Endodermal cell (in vitro differentiated cells): Measurements from ENCODE around the gene MYRF. TPM values are rescaled to one million over a fixed set of nuclear protein-coding genes. Genes with fewer than 3 reads are reported as not detected.

Experiments used
- DNase-seq: peaks from one replicate; pipeline ENCODE4 v3.0.0-alpha.2; 2017
- H3K27ac ChIP-seq: 2 replicates; pipeline ENCODE4 v1.5.1; 2013; ENCODE audit warnings: mild to moderate bottlenecking, low read depth, low read length, moderate library complexity
- H3K27me3 ChIP-seq: 2 replicates; pipeline ENCODE4 v1.6.1; 2013; ENCODE audit warnings: mild to moderate bottlenecking, low read length, moderate library complexity; ENCODE audit not compliant: insufficient read depth, control insufficient read depth, poor library complexity, severe bottlenecking
- H3K36me3 ChIP-seq: 2 replicates; pipeline ENCODE4 v1.7.0; 2013; ENCODE audit warnings: mild to moderate bottlenecking, low read length, moderate library complexity; ENCODE audit not compliant: control insufficient read depth, insufficient read depth
- H3K4me1 ChIP-seq: one replicate; pipeline ENCODE4 v1.7.0; 2013; ENCODE audit warnings: low read length; ENCODE audit not compliant: control insufficient read depth, insufficient read depth
- H3K4me3 ChIP-seq: 2 replicates; pipeline ENCODE4 v1.5.1; 2013; ENCODE audit warnings: mild to moderate bottlenecking, low read length, moderate library complexity
- H3K9ac ChIP-seq: 2 replicates; pipeline ENCODE4 v1.6.1; 2013; ENCODE audit warnings: mild to moderate bottlenecking, low read length, moderate library complexity; ENCODE audit not compliant: poor library complexity, severe bottlenecking; ENCODE audit errors: extremely low read depth
- H3K9me3 ChIP-seq: 2 replicates; pipeline ENCODE4 v1.6.1; 2013; ENCODE audit warnings: mild to moderate bottlenecking, low read length, moderate library complexity; ENCODE audit not compliant: control insufficient read depth
- H3K27ac Mint-ChIP-seq: 2 replicates; pipeline ENCODE4 v1.8.0; 2020; ENCODE audit warnings: mixed read lengths
- H3K27me3 Mint-ChIP-seq: 2 replicates; pipeline ENCODE4 v1.8.0; 2021; ENCODE audit warnings: mild to moderate bottlenecking, mixed read lengths; ENCODE audit not compliant: insufficient read depth
- H3K36me3 Mint-ChIP-seq: 2 replicates; pipeline ENCODE4 v1.8.0; 2020; ENCODE audit warnings: low read depth, mixed read lengths
- H3K4me1 Mint-ChIP-seq: 2 replicates; pipeline ENCODE4 v1.8.0; 2020; ENCODE audit warnings: mixed read lengths
- H3K4me3 Mint-ChIP-seq: 2 replicates; pipeline ENCODE4 v1.8.0; 2020; ENCODE audit warnings: mild to moderate bottlenecking, moderate library complexity, mixed read lengths
- H3K9me3 Mint-ChIP-seq: 2 replicates; pipeline ENCODE4 v1.8.0; 2020; ENCODE audit warnings: mild to moderate bottlenecking, mixed read lengths
- WGBS, 2 experiments: methylation state at CpG; one replicate each; pipeline versions ENCODE4 v1.1.5 to v1.1.7; 2013; ENCODE audit warnings: missing lambda C conversion rate in 2 of 2, mixed read lengths in 1 of 2; ENCODE audit not compliant: insufficient coverage in 1 of 2, insufficient read length in 1 of 2; 5-methylcytosine and 5-hydroxymethylcytosine counted together
- total RNA-seq, 2 donors: library from RNA; stranded (reverse); fragmentation: NEBNext Ultra II Directional in 1 of 2; extraction: Animal tissue kit (Norgen Biotek cat#: 25700) in 1 of 2; gene quantifications; 2 replicates in 1 of 2; 3 replicates in 1 of 2; pipeline ENCODE4 v1.2.1, GENCODE V29; 2021
- TF ChIP-seq, protein P1 (sequence below): fragments of 200-600 bp; sonication (generic); conservative IDR thresholded peaks from 2 replicates; pipeline ENCODE4 v1.5.0; 2021; ENCODE audit warnings: antibody characterized with exemption, mild to moderate bottlenecking

Gene MYRF
- total RNA-seq, 2 donors from 2014 or later, result 30.3 to 61.7 TPM

DNA sequence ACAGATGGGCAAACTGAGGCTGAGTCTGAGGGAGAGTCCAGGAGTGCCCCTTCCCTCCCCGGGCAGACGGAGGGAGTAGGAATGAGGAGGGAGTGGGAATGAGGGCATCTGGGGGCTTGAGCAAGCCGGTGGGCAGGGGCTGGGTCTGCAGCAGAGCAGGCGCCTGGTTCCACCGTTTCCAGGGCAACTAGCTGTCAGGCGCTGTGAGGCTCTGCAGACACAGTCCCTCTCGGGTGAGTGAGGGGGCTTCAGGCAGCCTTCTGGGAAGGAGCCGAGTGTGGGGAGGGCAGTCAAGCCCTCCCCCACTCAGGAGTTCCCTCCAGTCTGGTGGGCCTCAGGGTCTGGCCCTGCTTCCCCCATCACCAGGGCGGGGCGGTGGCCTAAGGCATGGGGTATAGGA is 20.9 kb downstream of the MYRF start:
- Mint-ChIP-seq H3K27me3 (no peaks in the 10 kb centered on the region), H3K9me3 (no peaks in the 10 kb centered on the region), H3K4me3 (no peak overlapping the region), H3K36me3 (peaks cover 13% of the 10 kb centered on the region), H3K4me1 (peaks cover 2% of the 10 kb centered on the region), H3K27ac (no peak overlapping the region)
- no peak for DNase-seq
- Histone ChIP-seq H3K4me3 (no peak overlapping the region), H3K9me3 (no peaks in the 10 kb centered on the region), H3K27me3 (no peaks in the 10 kb centered on the region), H3K27ac (peak overlapping the region; percentile 22), H3K36me3 (peaks cover 5% of the 10 kb centered on the region), H3K4me1 (no peaks in the 10 kb centered on the region), H3K9ac (no peak overlapping the region)
- TF ChIP-seq, protein P1, sequence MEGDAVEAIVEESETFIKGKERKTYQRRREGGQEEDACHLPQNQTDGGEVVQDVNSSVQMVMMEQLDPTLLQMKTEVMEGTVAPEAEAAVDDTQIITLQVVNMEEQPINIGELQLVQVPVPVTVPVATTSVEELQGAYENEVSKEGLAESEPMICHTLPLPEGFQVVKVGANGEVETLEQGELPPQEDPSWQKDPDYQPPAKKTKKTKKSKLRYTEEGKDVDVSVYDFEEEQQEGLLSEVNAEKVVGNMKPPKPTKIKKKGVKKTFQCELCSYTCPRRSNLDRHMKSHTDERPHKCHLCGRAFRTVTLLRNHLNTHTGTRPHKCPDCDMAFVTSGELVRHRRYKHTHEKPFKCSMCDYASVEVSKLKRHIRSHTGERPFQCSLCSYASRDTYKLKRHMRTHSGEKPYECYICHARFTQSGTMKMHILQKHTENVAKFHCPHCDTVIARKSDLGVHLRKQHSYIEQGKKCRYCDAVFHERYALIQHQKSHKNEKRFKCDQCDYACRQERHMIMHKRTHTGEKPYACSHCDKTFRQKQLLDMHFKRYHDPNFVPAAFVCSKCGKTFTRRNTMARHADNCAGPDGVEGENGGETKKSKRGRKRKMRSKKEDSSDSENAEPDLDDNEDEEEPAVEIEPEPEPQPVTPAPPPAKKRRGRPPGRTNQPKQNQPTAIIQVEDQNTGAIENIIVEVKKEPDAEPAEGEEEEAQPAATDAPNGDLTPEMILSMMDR, result no peak
- 73 to 84% methylated on average over 5 to 10 of the region's 10 CpGs for WGBS, 2 experiments

DNA sequence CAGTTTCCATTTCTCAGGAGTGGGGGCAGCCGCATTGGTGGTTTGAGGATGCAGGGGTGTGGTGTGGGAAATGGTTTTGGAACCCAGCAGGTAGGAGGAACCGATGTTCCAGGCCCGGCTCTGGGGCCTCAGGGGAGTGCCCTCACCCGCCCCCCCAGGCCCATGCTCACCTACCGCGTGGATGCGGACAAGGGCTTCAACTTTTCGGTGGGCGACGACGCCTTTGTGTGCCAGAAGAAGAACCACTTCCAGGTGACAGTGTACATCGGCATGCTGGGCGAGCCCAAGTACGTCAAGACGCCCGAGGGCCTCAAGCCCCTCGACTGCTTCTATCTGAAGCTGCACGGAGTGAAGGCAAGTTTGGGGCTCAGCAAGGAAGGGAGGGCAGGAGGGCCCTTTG is 21.4 kb downstream of the MYRF start:
- TF ChIP-seq, protein P1, result no peak
- whole genome bisulfite sequencing, 2 experiments, result 90 to 95% methylated on average over 16 to 18 of the region's 18 CpGs
- no peak for DNase-seq

DNA sequence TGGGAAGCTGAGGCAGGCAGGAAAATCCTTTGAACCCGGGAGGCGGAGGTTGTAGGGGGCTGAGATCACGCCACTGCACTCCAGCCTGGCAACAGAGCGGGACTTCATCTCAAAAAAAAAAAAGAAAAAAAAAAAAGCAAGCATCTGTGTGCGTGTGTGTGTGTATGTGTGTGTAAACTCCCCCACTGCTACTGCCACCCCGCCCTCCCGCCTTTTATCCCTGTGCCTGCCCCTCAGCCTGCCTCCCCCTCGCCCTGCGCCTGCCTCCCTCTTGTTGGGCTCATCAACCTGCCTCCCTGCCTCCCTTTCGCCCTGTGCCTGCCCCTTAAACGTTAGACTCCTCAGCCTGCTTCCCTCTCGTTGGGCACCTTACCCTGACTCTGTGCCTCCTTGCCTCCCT is 22.0 kb downstream of the MYRF start:
- H3K9me3 Mint-ChIP-seq, result no peaks in the 10 kb centered on the region
- TF ChIP-seq, protein P1, result no peak
- H3K4me3 ChIP-seq, result no peak overlapping the region
- H3K9me3 ChIP-seq, result no peaks in the 10 kb centered on the region
- H3K27ac Mint-ChIP-seq, result no peak overlapping the region
- H3K9ac ChIP-seq, result no peak overlapping the region
- H3K4me3 Mint-ChIP-seq, result no peak overlapping the region
- 93 to 95% methylated on average over 8 to 11 of the region's 12 CpGs for WGBS, 2 experiments
- DNase-seq, result no peak
- peaks cover 19% of the 10 kb centered on the region for H3K36me3 Mint-ChIP-seq
- no peaks in the 10 kb centered on the region for H3K4me1 ChIP-seq
- H3K4me1 Mint-ChIP-seq, result no peaks in the 10 kb centered on the region
- peaks cover 5% of the 10 kb centered on the region for H3K36me3 ChIP-seq
- H3K27me3 Mint-ChIP-seq, result no peaks in the 10 kb centered on the region
- H3K27ac ChIP-seq, result no peak overlapping the region
- no peaks in the 10 kb centered on the region for H3K27me3 ChIP-seq

More for the DNA sequence above, 21.4 kb downstream of the MYRF start:
- H3K27ac Mint-ChIP-seq, result no peak overlapping the region
- no peaks in the 10 kb centered on the region for H3K4me1 ChIP-seq
- H3K27me3 Mint-ChIP-seq, result no peaks in the 10 kb centered on the region
- H3K27me3 ChIP-seq, result no peaks in the 10 kb centered on the region
- H3K36me3 Mint-ChIP-seq, result peaks cover 18% of the 10 kb centered on the region
- H3K4me3 Mint-ChIP-seq, result no peak overlapping the region
- H3K4me3 ChIP-seq, result no peak overlapping the region
- H3K9ac ChIP-seq, result no peak overlapping the region
- H3K9me3 Mint-ChIP-seq, result no peaks in the 10 kb centered on the region
- peaks cover 5% of the 10 kb centered on the region for H3K36me3 ChIP-seq
- no peaks in the 10 kb centered on the region for H3K4me1 Mint-ChIP-seq
- peak overlapping the region; percentile 22 for H3K27ac ChIP-seq
- H3K9me3 ChIP-seq, result no peaks in the 10 kb centered on the region
